Neural progenitor cell (in vitro differentiated cells): ENCODE measurements around the gene BCL7A.

Source experiments
- EZH2 ChIP-seq: fragments of 200-600 bp; sonication (generic); IDR thresholded peaks from 2 replicates; pipeline ENCODE4 v1.6.1; 2017; ENCODE audit warnings: antibody characterized with exemption, mild to moderate bottlenecking, moderate library complexity
- EZH2phosphoT487 ChIP-seq: fragments of 200-600 bp; sonication (generic); IDR thresholded peaks from 2 replicates; pipeline ENCODE4 v1.6.1; 2017; ENCODE audit warnings: antibody characterized with exemption
- TF ChIP-seq, protein P1 (sequence below): fragments of 200-600 bp; sonication (generic); IDR thresholded peaks from 2 replicates; pipeline ENCODE4 v1.5.1; 2017; ENCODE audit warnings: antibody characterized with exemption, mild to moderate bottlenecking

- no peak for TF ChIP-seq EZH2
- TF ChIP-seq, protein P1, sequence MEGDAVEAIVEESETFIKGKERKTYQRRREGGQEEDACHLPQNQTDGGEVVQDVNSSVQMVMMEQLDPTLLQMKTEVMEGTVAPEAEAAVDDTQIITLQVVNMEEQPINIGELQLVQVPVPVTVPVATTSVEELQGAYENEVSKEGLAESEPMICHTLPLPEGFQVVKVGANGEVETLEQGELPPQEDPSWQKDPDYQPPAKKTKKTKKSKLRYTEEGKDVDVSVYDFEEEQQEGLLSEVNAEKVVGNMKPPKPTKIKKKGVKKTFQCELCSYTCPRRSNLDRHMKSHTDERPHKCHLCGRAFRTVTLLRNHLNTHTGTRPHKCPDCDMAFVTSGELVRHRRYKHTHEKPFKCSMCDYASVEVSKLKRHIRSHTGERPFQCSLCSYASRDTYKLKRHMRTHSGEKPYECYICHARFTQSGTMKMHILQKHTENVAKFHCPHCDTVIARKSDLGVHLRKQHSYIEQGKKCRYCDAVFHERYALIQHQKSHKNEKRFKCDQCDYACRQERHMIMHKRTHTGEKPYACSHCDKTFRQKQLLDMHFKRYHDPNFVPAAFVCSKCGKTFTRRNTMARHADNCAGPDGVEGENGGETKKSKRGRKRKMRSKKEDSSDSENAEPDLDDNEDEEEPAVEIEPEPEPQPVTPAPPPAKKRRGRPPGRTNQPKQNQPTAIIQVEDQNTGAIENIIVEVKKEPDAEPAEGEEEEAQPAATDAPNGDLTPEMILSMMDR, result no peak
- no peak for TF ChIP-seq EZH2phosphoT487
Measured at GRCh38 chr12:122057007-122057735, 35.5 kb downstream of the BCL7A start.
